B cell (primary cell): ENCODE data around the gene DAD1. TPM values are rescaled to one million over a fixed set of nuclear protein-coding genes. Genes with fewer than 3 reads are reported as not detected.

Experiments used
- ATAC-seq: fragments of 200-7000 bp; cut with Tn5 transposase; one replicate; pipeline ENCODE4 v1.10.0; 2021; ENCODE audit warnings: low read depth, mild to moderate bottlenecking, moderate number of reproducible peaks, moderate library complexity
- CTCF ChIA-PET: fragments of 350-600 bp; sonication (Branson Sonifier 250); formaldehyde crosslinking; loops from one replicate; lab custom pipeline; 2021; ENCODE audit warnings: antibody characterized with exemption, inconsistent platforms; lab: Charles Lee
- POLR2A ChIA-PET: fragments of 350-600 bp; sonication (Branson Sonifier 250); formaldehyde crosslinking; loops from one replicate; lab custom pipeline; 2021; ENCODE audit warnings: antibody characterized with exemption; lab: Charles Lee
- DNase-seq: peaks from one replicate; pipeline ENCODE4 v3.0.0; 2013
- H2AFZ ChIP-seq: 2 replicates; pipeline ENCODE4 v1.6.1; 2012; ENCODE audit warnings: mild to moderate bottlenecking, low read depth, low read length; ENCODE audit not compliant: insufficient read depth, poor library complexity, severe bottlenecking
- H3K27ac ChIP-seq, 2 donors: 1 replicate in 1 of 2; 2 replicates in 1 of 2; pipeline ENCODE4 v1.5.1; 2012 to 2013; ENCODE audit warnings: low read length in 2 of 2, mild to moderate bottlenecking in 2 of 2, moderate library complexity in 1 of 2
- H3K27me3 ChIP-seq, 4 experiments: fragments of 200-600 bp in 1 of 4; sonication (generic) in 1 of 4; replicated peaks in 1 of 4; 1 replicate in 2 of 4; 2 replicates in 2 of 4; pipeline versions ENCODE4 v1.6.1 to v1.7.0; 2013 to 2016; ENCODE audit warnings: low read length in 3 of 4, mild to moderate bottlenecking in 2 of 4, mixed read lengths in 1 of 4, moderate library complexity in 1 of 4; ENCODE audit not compliant: insufficient read depth in 4 of 4, control insufficient read depth in 3 of 4; ENCODE audit errors: control extremely low read depth in 1 of 4
- H3K36me3 ChIP-seq, 2 experiments: replicated peaks in 1 of 2; 1 replicate in 1 of 2; 2 replicates in 1 of 2; pipeline versions ENCODE4 v1.6.1 to v1.7.1; 2013; ENCODE audit warnings: low read length in 1 of 2; ENCODE audit not compliant: insufficient read depth in 2 of 2, control insufficient read depth in 1 of 2; ENCODE audit errors: control extremely low read depth in 1 of 2, extremely low read depth in 1 of 2
- H3K4me1 ChIP-seq, 2 donors: fragments of 200-600 bp in 1 of 2; sonication (generic) in 1 of 2; 1 replicate in 1 of 2; 2 replicates in 1 of 2; pipeline versions ENCODE4 v1.5.1 to v1.6.1; 2013 to 2017; ENCODE audit warnings: low read length in 2 of 2; ENCODE audit not compliant: control insufficient read depth in 2 of 2, insufficient read depth in 2 of 2
- H3K4me2 ChIP-seq: replicated peaks from 2 replicates; pipeline ENCODE3; 2012; ENCODE audit warnings: mild to moderate bottlenecking, low read depth, low read length; ENCODE audit not compliant: poor library complexity, severe bottlenecking
- H3K4me3 ChIP-seq, 5 experiments: fragments of 200-600 bp in 1 of 5; sonication (generic) in 1 of 5; 1 replicate in 3 of 5; 2 replicates in 2 of 5; pipeline versions ENCODE4 v1.5.1 to v1.7.0; 2011 to 2016; ENCODE audit warnings: low read length in 4 of 5, mild to moderate bottlenecking in 4 of 5, low read depth in 2 of 5, control low read depth in 1 of 5, moderate library complexity in 1 of 5; ENCODE audit not compliant: insufficient read depth in 1 of 5; ENCODE audit errors: control extremely low read depth in 1 of 5, extremely low read depth in 1 of 5
- H3K79me2 ChIP-seq: fragments of 200-600 bp; sonication (generic); one replicate; pipeline ENCODE4 v1.6.0; 2016; ENCODE audit warnings: low read length; ENCODE audit not compliant: control insufficient read depth, insufficient read depth
- H3K9ac ChIP-seq: fragments of 200-600 bp; sonication (generic); 2 replicates; pipeline ENCODE4 v1.6.1; 2017; ENCODE audit warnings: mild to moderate bottlenecking, low read length, moderate library complexity
- H3K9me3 ChIP-seq, 3 donors: one replicate each; pipeline versions ENCODE4 v1.6.1 to v1.7.1; 2013; ENCODE audit warnings: low read length in 2 of 3; ENCODE audit not compliant: control insufficient read depth in 2 of 3, insufficient read depth in 1 of 3; ENCODE audit errors: control extremely low read depth in 1 of 3
- H4K20me1 ChIP-seq: 2 replicates; pipeline ENCODE4 v1.6.0; 2012; ENCODE audit warnings: mild to moderate bottlenecking, low read length; ENCODE audit not compliant: insufficient read depth, control insufficient read depth, poor library complexity, severe bottlenecking
- H3K27ac Mint-ChIP-seq: one replicate; pipeline ENCODE4 v1.8.0; 2021; ENCODE audit warnings: mixed read lengths
- H3K27me3 Mint-ChIP-seq: one replicate; pipeline ENCODE4 v1.8.0; 2021; ENCODE audit warnings: mixed read lengths
- H3K4me1 Mint-ChIP-seq: one replicate; pipeline ENCODE4 v1.8.0; 2021; ENCODE audit warnings: mixed read lengths
- H3K4me3 Mint-ChIP-seq: one replicate; pipeline ENCODE4 v1.8.0; 2021; ENCODE audit warnings: mixed read lengths
- H3K9me3 Mint-ChIP-seq: one replicate; pipeline ENCODE4 v1.8.0; 2022; ENCODE audit warnings: mixed read lengths; ENCODE audit not compliant: insufficient read depth
- EZH2 ChIP-seq: IDR thresholded peaks from 2 replicates; pipeline ENCODE4 v1.6.1; 2012; ENCODE audit warnings: borderline replicate concordance, low read depth, mild to moderate bottlenecking, moderate library complexity, low read length; ENCODE audit not compliant: insufficient read depth, poor library complexity, severe bottlenecking
- WGBS: methylation state at CpG from one replicate; pipeline ENCODE4 v1.1.5; 2013; ENCODE audit warnings: missing lambda C conversion rate; ENCODE audit not compliant: insufficient coverage; 5-methylcytosine and 5-hydroxymethylcytosine counted together
- intact Hi-C: fragments of 100-400 bp; cut with micrococcal nuclease; formaldehyde crosslinking; loops from one replicate; pipeline ENCODE4 v1.10.0; 2022
- polyA plus RNA-seq: library from polyadenylated mRNA; depleted of rRNA; stranded (reverse); fragments of >200 nt; gene quantifications from 2 replicates; pipeline ENCODE4 v1.2.3, GENCODE V29; 2012
- total RNA-seq, 2 donors: library from RNA; stranded (reverse); fragments of 120-200 nt in 1 of 2; gene quantifications; 1 replicate in 1 of 2; 2 replicates in 1 of 2; pipeline versions ENCODE4 v1.2.3 to v1.2.4, GENCODE V29; 2013 to 2022
- TF ChIP-seq, protein P1 (sequence below): fragments of 200-600 bp; IDR thresholded peaks from one replicate; pipeline ENCODE4 v1.8.0; 2022; ENCODE audit warnings: antibody characterized with exemption, mild to moderate bottlenecking

The DAD1 gene
- total and polyA plus RNA-seq, 2 donors (not counting 1 experiment from before 2014, with no cell fraction given) = 77.4 to 114 TPM

- H4K20me1 ChIP-seq = no peaks in the 10 kb centered on the region
- H3K4me3 ChIP-seq = peak overlapping the region in 1 of 5 experiments; percentile 6
- no peaks in the 10 kb centered on the region for H3K9me3 Mint-ChIP-seq
- no peaks in the 10 kb centered on the region for H3K9me3 ChIP-seq
- H3K4me1 ChIP-seq = peaks cover 64 to 91% of the 10 kb centered on the region in 2 donors
- peak overlapping the region; percentile 91 for H3K27ac Mint-ChIP-seq
- H3K4me2 ChIP-seq = peak overlapping the region; percentile 51
- no peaks in the 10 kb centered on the region for H3K27me3 Mint-ChIP-seq
- DNase-seq (no peak), ATAC-seq (no peak)
- peaks cover 90% of the 10 kb centered on the region for H3K4me1 Mint-ChIP-seq
- peak overlapping the region; percentile 55 for H3K4me3 Mint-ChIP-seq
- H2AFZ ChIP-seq = peak overlapping the region; percentile 76
- no peaks in the 10 kb centered on the region for H3K36me3 ChIP-seq
- H3K9ac ChIP-seq = peak overlapping the region; percentile 40
- CTCF ChIA-PET = interaction anchor here (1.8 to 8.5 kb wide), 5 partner anchors 11 to 50 kb away, joined by 4 to 36 read pairs (median 11); no protein-coding TSS in a partner anchor
- no peaks in the 10 kb centered on the region for H3K27me3 ChIP-seq
- TF ChIP-seq EZH2 = no peak
- TF ChIP-seq, protein P1, sequence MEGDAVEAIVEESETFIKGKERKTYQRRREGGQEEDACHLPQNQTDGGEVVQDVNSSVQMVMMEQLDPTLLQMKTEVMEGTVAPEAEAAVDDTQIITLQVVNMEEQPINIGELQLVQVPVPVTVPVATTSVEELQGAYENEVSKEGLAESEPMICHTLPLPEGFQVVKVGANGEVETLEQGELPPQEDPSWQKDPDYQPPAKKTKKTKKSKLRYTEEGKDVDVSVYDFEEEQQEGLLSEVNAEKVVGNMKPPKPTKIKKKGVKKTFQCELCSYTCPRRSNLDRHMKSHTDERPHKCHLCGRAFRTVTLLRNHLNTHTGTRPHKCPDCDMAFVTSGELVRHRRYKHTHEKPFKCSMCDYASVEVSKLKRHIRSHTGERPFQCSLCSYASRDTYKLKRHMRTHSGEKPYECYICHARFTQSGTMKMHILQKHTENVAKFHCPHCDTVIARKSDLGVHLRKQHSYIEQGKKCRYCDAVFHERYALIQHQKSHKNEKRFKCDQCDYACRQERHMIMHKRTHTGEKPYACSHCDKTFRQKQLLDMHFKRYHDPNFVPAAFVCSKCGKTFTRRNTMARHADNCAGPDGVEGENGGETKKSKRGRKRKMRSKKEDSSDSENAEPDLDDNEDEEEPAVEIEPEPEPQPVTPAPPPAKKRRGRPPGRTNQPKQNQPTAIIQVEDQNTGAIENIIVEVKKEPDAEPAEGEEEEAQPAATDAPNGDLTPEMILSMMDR = no peak
- POLR2A ChIA-PET = interaction anchor here (1.9 kb wide), 1 partner anchor 36 kb away, joined by 5 read pairs; no protein-coding TSS in a partner anchor
- H3K79me2 ChIP-seq = no peaks in the 10 kb centered on the region
- WGBS = 75% methylated on average over 2 of the region's 6 CpGs
- peak overlapping the region; percentile 56 to 68 for H3K27ac ChIP-seq
- intact Hi-C loops = loop anchor here (2.0 to 5.0 kb wide), 3 partner anchors 13 to 38 kb away; no protein-coding TSS in a partner anchor
Measured at GRCh38 chr14:22519877-22520685, 68.9 kb downstream of the DAD1 start.

- WGBS = 100% methylated on average over 1 of the region's 2 CpGs
- Histone ChIP-seq H4K20me1 (no peaks in the 10 kb centered on the region), H3K9me3 (no peaks in the 10 kb centered on the region), H3K4me1 (peaks cover 67 to 92% of the 10 kb centered on the region in 2 donors), H3K4me3 (no peak overlapping the region), H3K27ac (peak overlapping the region; percentile 17 to 31), H2AFZ (no peak overlapping the region), H3K4me2 (no peak overlapping the region), H3K9ac (no peak overlapping the region), H3K36me3 (no peaks in the 10 kb centered on the region), H3K27me3 (no peaks in the 10 kb centered on the region), H3K79me2 (peaks cover 4% of the 10 kb centered on the region)
- TF ChIP-seq EZH2 = no peak
- TF ChIP-seq, protein P1 = no peak
- CTCF ChIA-PET = interaction anchor here (0.8 to 8.5 kb wide), 13 partner anchors 8 to 197 kb away, joined by 3 to 36 read pairs (median 5); no protein-coding TSS in a partner anchor
- Mint-ChIP-seq H3K27me3 (no peaks in the 10 kb centered on the region), H3K9me3 (no peaks in the 10 kb centered on the region), H3K4me3 (peak overlapping the region; percentile 2), H3K4me1 (peaks cover 83% of the 10 kb centered on the region), H3K27ac (peak overlapping the region; percentile 84)
- DNase-seq (no peak), ATAC-seq (no peak)
- POLR2A ChIA-PET = interaction anchor here (0.6 to 2.5 kb wide), 4 partner anchors 12 to 38 kb away, joined by 3 to 12 read pairs (median 4); no protein-coding TSS in a partner anchor
- intact Hi-C loops = no loop called here
Measured at GRCh38 chr14:22518073-22518472, 71.0 kb downstream of the DAD1 start.
